H1 (cell line): ENCODE results near the gene SLC35F1. TPM values are rescaled to one million over a fixed set of nuclear protein-coding genes. Genes with fewer than 3 reads are reported as not detected.

Experiments used
- CTCF ChIA-PET: fragments of 300-600 bp; sonication (Branson Sonifier 250); formaldehyde crosslinking; loops from one replicate; lab custom pipeline; 2021; ENCODE audit not compliant: partially characterized antibody; lab: Charles Lee
- POLR2A ChIA-PET: fragments of 300-600 bp; sonication (Branson Sonifier 250); formaldehyde crosslinking; loops from one replicate; lab custom pipeline; 2021; ENCODE audit warnings: inconsistent platforms; ENCODE audit not compliant: partially characterized antibody; lab: Charles Lee
- DNase-seq, 2 experiments: peaks; one replicate each; pipeline versions ENCODE4 v3.0.0 to v3.0.0-alpha.2; 2010 to 2022; ENCODE audit warnings: low spot score in 2 of 2, low read depth in 1 of 2, mixed read lengths in 1 of 2
- FAIRE-seq: peaks from 2 replicates; lab custom pipeline; 2011; peaks lifted over from hg19 to GRCh38; lab: Jason Lieb, UNC
- H2AFZ ChIP-seq: 2 replicates; pipeline ENCODE4 v1.8.1; 2012; ENCODE audit warnings: low read length, inconsistent platforms
- H2AK5ac ChIP-seq: 2 replicates; pipeline ENCODE4 v1.6.1; 2013; ENCODE audit warnings: low read depth, low read length
- H2BK120ac ChIP-seq: replicated peaks from 2 replicates; pipeline ENCODE3; 2013; ENCODE audit warnings: low read depth, low read length, inconsistent platforms
- H2BK12ac ChIP-seq: 2 replicates; pipeline ENCODE4 v1.6.1; 2013; ENCODE audit warnings: low read depth, low read length
- H2BK15ac ChIP-seq: 2 replicates; pipeline ENCODE4 v1.6.1; 2013; ENCODE audit warnings: low read length
- H2BK20ac ChIP-seq: 2 replicates; pipeline ENCODE4 v1.6.1; 2013; ENCODE audit warnings: low read length
- H2BK5ac ChIP-seq: 2 replicates; pipeline ENCODE4 v1.6.1; 2013; ENCODE audit warnings: low read depth, low read length
- H3K14ac ChIP-seq: 2 replicates; pipeline ENCODE4 v1.6.1; 2013; ENCODE audit warnings: inconsistent platforms; ENCODE audit not compliant: insufficient read length
- H3K18ac ChIP-seq: 2 replicates; pipeline ENCODE4 v1.6.1; 2013; ENCODE audit warnings: low read length; ENCODE audit errors: extremely low read depth
- H3K23ac ChIP-seq: 2 replicates; pipeline ENCODE4 v1.6.1; 2013; ENCODE audit warnings: inconsistent platforms; ENCODE audit not compliant: insufficient read length
- H3K23me2 ChIP-seq: 2 replicates; pipeline ENCODE4 v1.6.1; 2013; ENCODE audit warnings: low read depth, low read length
- H3K27ac ChIP-seq: 2 replicates; pipeline ENCODE4 v1.6.1; 2011; ENCODE audit warnings: low read depth, low read length, inconsistent platforms
- H3K27me3 ChIP-seq, 4 experiments: replicated peaks in 1 of 4; 1 replicate in 1 of 4; 2 replicates in 3 of 4; pipeline versions ENCODE4 v1.6.1 to v1.8.1; 2011 to 2013; ENCODE audit warnings: low read length in 3 of 4, mild to moderate bottlenecking in 3 of 4, inconsistent platforms in 2 of 4, mixed read lengths in 2 of 4, moderate library complexity in 1 of 4; ENCODE audit not compliant: control insufficient read depth in 3 of 4, insufficient read depth in 3 of 4; ENCODE audit errors: extremely low read depth in 1 of 4
- H3K36me3 ChIP-seq, 4 experiments: 2 replicates each; pipeline versions ENCODE4 v1.6.1 to v1.8.1; 2011 to 2013; ENCODE audit warnings: mild to moderate bottlenecking in 4 of 4, low read length in 3 of 4, moderate library complexity in 2 of 4, control low read depth in 1 of 4, inconsistent platforms in 1 of 4; ENCODE audit not compliant: insufficient read depth in 4 of 4, control insufficient read depth in 2 of 4
- H3K4ac ChIP-seq: replicated peaks from 2 replicates; pipeline ENCODE3; 2013; ENCODE audit warnings: low read length, low read depth, mixed read lengths, inconsistent platforms; ENCODE audit not compliant: insufficient read length
- H3K4me1 ChIP-seq, 4 experiments: replicated peaks in 1 of 4; 1 replicate in 1 of 4; 2 replicates in 3 of 4; pipeline versions ENCODE4 v1.6.1 to v1.8.1; 2011 to 2013; ENCODE audit warnings: low read length in 3 of 4, inconsistent platforms in 2 of 4, mixed read lengths in 1 of 4; ENCODE audit not compliant: insufficient read depth in 4 of 4, control insufficient read depth in 3 of 4
- H3K4me2 ChIP-seq, 2 experiments: 2 replicates each; pipeline versions ENCODE4 v1.6.1 to v1.8.1; 2011 to 2013; ENCODE audit warnings: low read depth in 2 of 2, low read length in 2 of 2, control low read depth in 1 of 2, inconsistent platforms in 1 of 2, mild to moderate bottlenecking in 1 of 2; ENCODE audit not compliant: insufficient read depth in 1 of 2
- H3K4me3 ChIP-seq, 4 experiments: fragments of 200-600, 300-600 bp in 1 of 4; sonication (generic), shearing (Covaris generic), sonication (Bioruptor Twin) in 1 of 4; 2 replicates each; pipeline versions ENCODE4 v1.5.1 to v1.8.1; 2011 to 2016; ENCODE audit warnings: low read length in 4 of 4, low read depth in 3 of 4, control low read depth in 2 of 4, inconsistent platforms in 2 of 4, mild to moderate bottlenecking in 2 of 4, mixed read lengths in 1 of 4, moderate library complexity in 1 of 4; ENCODE audit not compliant: insufficient read depth in 2 of 4; ENCODE audit errors: extremely low read depth in 1 of 4
- H3K56ac ChIP-seq: replicated peaks from 2 replicates; pipeline ENCODE3; 2013; ENCODE audit warnings: low read depth, mild to moderate bottlenecking, mixed read lengths, low read length, inconsistent platforms; ENCODE audit not compliant: insufficient read length
- H3K79me1 ChIP-seq: 2 replicates; pipeline ENCODE4 v1.6.1; 2013; ENCODE audit warnings: low read depth, low read length, control low read depth
- H3K79me2 ChIP-seq, 2 experiments: 2 replicates each; pipeline versions ENCODE4 v1.6.1 to v1.8.1; 2012 to 2013; ENCODE audit warnings: low read length in 2 of 2, mild to moderate bottlenecking in 2 of 2, inconsistent platforms in 1 of 2; ENCODE audit not compliant: insufficient read depth in 2 of 2, control insufficient read depth in 1 of 2
- H3K9ac ChIP-seq, 4 experiments: replicated peaks in 1 of 4; 1 replicate in 1 of 4; 2 replicates in 3 of 4; pipeline versions ENCODE4 v1.6.1 to v1.8.1; 2011 to 2013; ENCODE audit warnings: low read depth in 3 of 4, low read length in 3 of 4, control low read depth in 2 of 4, mild to moderate bottlenecking in 2 of 4, moderate library complexity in 2 of 4, inconsistent platforms in 1 of 4; ENCODE audit errors: extremely low read depth in 1 of 4
- H3K9me3 ChIP-seq, 2 experiments: 2 replicates each; pipeline versions ENCODE4 v1.6.1 to v1.8.1; 2012 to 2013; ENCODE audit warnings: mild to moderate bottlenecking in 2 of 2, moderate library complexity in 2 of 2, control low read depth in 1 of 2, inconsistent platforms in 1 of 2, low read depth in 1 of 2, low read length in 1 of 2, mixed read lengths in 1 of 2; ENCODE audit not compliant: insufficient read depth in 2 of 2
- H4K20me1 ChIP-seq, 2 experiments: replicated peaks in 1 of 2; 2 replicates each; pipeline versions ENCODE3 to v1.8.1; 2011 to 2013; ENCODE audit warnings: inconsistent platforms in 2 of 2, low read length in 2 of 2, mild to moderate bottlenecking in 1 of 2; ENCODE audit not compliant: insufficient read depth in 2 of 2, control insufficient read depth in 1 of 2
- H4K5ac ChIP-seq: 2 replicates; pipeline ENCODE4 v1.6.1; 2013; ENCODE audit warnings: low read length, low read depth, mixed read lengths, inconsistent platforms; ENCODE audit not compliant: insufficient read length
- H4K8ac ChIP-seq: 2 replicates; pipeline ENCODE4 v1.8.0; 2013; ENCODE audit warnings: mild to moderate bottlenecking, moderate library complexity, low read length, inconsistent platforms; ENCODE audit not compliant: insufficient read depth; ENCODE audit errors: extremely low read depth
- H4K91ac ChIP-seq: replicated peaks from 2 replicates; pipeline ENCODE3; 2013; ENCODE audit warnings: low read length, mixed read lengths, inconsistent platforms; ENCODE audit not compliant: insufficient read length
- ASH2L ChIP-seq: fragments of 200-600, 300-600 bp; sonication (generic); IDR thresholded peaks from one replicate; pipeline ENCODE4 v1.7.1; 2017; ENCODE audit warnings: low read length
- EP300 ChIP-seq, 2 experiments: IDR thresholded peaks; 1 replicate in 1 of 2; 2 replicates in 1 of 2; pipeline ENCODE4 v1.6.1; 2011 to 2012; ENCODE audit warnings: low read depth in 2 of 2, low read length in 2 of 2, mild to moderate bottlenecking in 2 of 2, borderline replicate concordance in 1 of 2, inconsistent platforms in 1 of 2, moderate library complexity in 1 of 2
- SIRT6 ChIP-seq: IDR thresholded peaks from one replicate; pipeline ENCODE4 v1.7.1; 2012; ENCODE audit warnings: low read length, inconsistent platforms
- YY1 ChIP-seq: IDR thresholded peaks from 2 replicates; pipeline ENCODE4 v1.6.1; 2011; ENCODE audit warnings: low read depth, mild to moderate bottlenecking, low read length
- WGBS, 2 experiments: shearing (Covaris generic) in 1 of 2; methylation state at CpG; one replicate each; pipeline versions ENCODE4 v1.1.6 to v1.1.7; 2013 to 2015; ENCODE audit warnings: low lambda C conversion rate in 2 of 2, mixed read lengths in 2 of 2, inconsistent platforms in 1 of 2, low coverage in 1 of 2, missing lambda C conversion rate in 1 of 2; ENCODE audit not compliant: insufficient replicate concordance in 2 of 2, insufficient coverage in 1 of 2, insufficient read length in 1 of 2; ENCODE audit errors: extremely low coverage in 1 of 2, missing lambda C conversion rate in 1 of 2; 5-methylcytosine and 5-hydroxymethylcytosine counted together
- polyA plus RNA-seq, 7 experiments: library from polyadenylated mRNA; depleted of rRNA in 3 of 7; stranded (reverse) in 5 of 7; unstranded in 2 of 7; fragments of >200 nt in 5 of 7; fragments of 200-250 nt in 2 of 7; gene quantifications; 1 replicate in 5 of 7; 2 replicates in 1 of 7; 4 replicates in 1 of 7; pipeline versions ENCODE4 v1.2.1 to v1.2.3, GENCODE V29; 2011 to 2013; ENCODE audit warnings: missing spikeins in 2 of 7, mixed read lengths in 2 of 7
- total RNA-seq: library from RNA; stranded (reverse); fragmentation: NEBNext Ultra II Directional; extraction: Animal tissue kit (Norgen Biotek cat#: 25700); gene quantifications from 2 replicates; pipeline ENCODE4 v1.2.1, GENCODE V29; 2021

Gene SLC35F1
- total and polyA plus RNA-seq, 2 of the 8 experiments (the other 6 are each of a cell fraction or from before 2014, with no cell fraction given), result 7.0 to 10.0 TPM

- CTCF ChIA-PET, result interaction anchor here (1.2 to 1.3 kb wide), 2 partner anchors 219 to 357 kb away, joined by 3 to 5 read pairs; no protein-coding TSS in a partner anchor
- peak overlapping the region; percentile 41 to 55; a peak in 3 of 4 replicates for H3K4me2 ChIP-seq
- 13% methylated on average over 3 of the region's 3 CpGs; no CpG with 5 or more reads in 1 of the 2 experiments for WGBS, 2 experiments
- TF ChIP-seq YY1 (no peak), SIRT6 (no peak), ASH2L (no peak), EP300 (IDR thresholded peaks at IDR 0.05; ENCODE audit: borderline replicate concordance in 1 of 2, low read depth in 2 of 2, low read length in 2 of 2) (no peak)
These were observed 290.5 kb downstream of the SLC35F1 start for GRCh38 chr6:118197539-118197938.

More at GRCh38 chr6:118197539-118197938, 290.5 kb downstream of the SLC35F1 start:
- peak overlapping the region in 1 of 4 experiments; percentile 30; a peak in 2 of 8 replicates for H3K4me3 ChIP-seq
- H3K23ac ChIP-seq, result no peak overlapping the region
- H4K20me1 ChIP-seq, result no peaks in the 10 kb centered on the region
- POLR2A ChIA-PET, result no interaction called here
- H3K18ac ChIP-seq, result no peak overlapping the region
- H3K79me2 ChIP-seq, result no peaks in the 10 kb centered on the region
- no peak overlapping the region for H2AK5ac ChIP-seq
- no peaks in the 10 kb centered on the region for H3K27me3 ChIP-seq
- no peak overlapping the region for H4K91ac ChIP-seq
- no peaks in the 10 kb centered on the region for H3K9me3 ChIP-seq
- H3K23me2 ChIP-seq, result no peaks in the 10 kb centered on the region
- H3K4me1 ChIP-seq, result peaks cover 2 to 11% (median 6%) of the 10 kb centered on the region in 4 experiments; a peak in 4 of 7 replicates
- no peak overlapping the region for H2AFZ ChIP-seq
- H3K56ac ChIP-seq, result no peak overlapping the region
- no peak overlapping the region for H3K9ac ChIP-seq
- DNase-seq (peak in 1 of 2 experiments; percentile 19), FAIRE-seq (no peak)
- no peak overlapping the region; the same call in 1 of the 2 replicates for H2BK5ac ChIP-seq
- H3K36me3 ChIP-seq, result no peaks in the 10 kb centered on the region
- H2BK120ac ChIP-seq, result no peak overlapping the region
- H4K5ac ChIP-seq, result no peak overlapping the region
- no peaks in the 10 kb centered on the region for H3K79me1 ChIP-seq
- no peak overlapping the region for H3K14ac ChIP-seq
- H2BK15ac ChIP-seq, result no peak overlapping the region
- no peak overlapping the region for H4K8ac ChIP-seq
- no peak overlapping the region for H3K4ac ChIP-seq
- no peak overlapping the region for H3K27ac ChIP-seq
- H2BK12ac ChIP-seq, result no peak overlapping the region
- no peak overlapping the region for H2BK20ac ChIP-seq
